Stimulated activated CD8-positive, alpha-beta memory T cell treated with anti-CD3 and anti-CD28 coated beads, Interleukin-2, amount 100 ng/mL, for 1 hour (primary cell): ENCODE data around the gene CRY1.
"Not testable (repeated sequence)": the region's sequence is repeated elsewhere in the genome, so short reads cannot be mapped to it uniquely, and the experiment has no call there.

Experiments
- DNase-seq, 2 donors: peaks; one replicate each; pipeline ENCODE4 v3.0.0-alpha.2; 2020; ENCODE audit warnings: low read depth in 2 of 2

CRY1 gene

DNA sequence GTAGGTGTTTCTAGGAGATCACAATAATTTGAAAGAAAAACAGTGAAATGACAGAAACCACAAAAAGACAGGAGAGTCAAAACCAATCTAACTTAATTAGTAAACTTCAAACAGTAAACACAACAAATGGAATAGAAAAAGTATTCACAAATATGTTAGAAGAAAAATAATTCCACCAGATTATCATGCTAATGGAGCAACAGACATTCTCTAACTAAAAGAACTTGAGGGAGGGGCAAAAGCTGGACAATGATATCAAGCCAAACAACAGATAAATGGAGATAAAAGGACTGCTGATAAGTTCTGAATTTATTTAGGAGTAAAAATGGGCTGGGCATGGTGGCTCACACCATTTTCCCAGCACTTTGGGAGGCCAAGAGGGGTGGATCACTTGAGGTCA, 28.7 kb downstream of the CRY1 start:
- DNase-seq, result no peak

DNA sequence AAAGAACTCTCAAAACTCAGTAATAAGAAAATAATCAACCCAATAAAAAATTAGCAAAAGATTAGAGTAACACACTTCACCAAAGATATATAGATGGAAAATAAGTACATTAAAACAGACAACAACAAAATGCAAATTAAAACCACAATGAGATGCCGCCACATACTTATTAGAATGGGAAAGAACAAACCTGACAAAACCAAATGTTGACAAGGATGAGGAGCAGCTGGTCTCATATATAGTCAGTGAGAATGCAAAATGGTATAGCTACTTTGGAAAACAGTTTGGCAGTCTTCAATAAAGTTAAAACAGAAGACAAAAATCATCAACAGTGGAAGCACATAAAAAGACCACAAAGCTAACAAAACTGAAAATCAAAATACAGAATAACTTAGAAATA, 29.1 kb downstream of the CRY1 start:
- no peak for DNase-seq

DNA sequence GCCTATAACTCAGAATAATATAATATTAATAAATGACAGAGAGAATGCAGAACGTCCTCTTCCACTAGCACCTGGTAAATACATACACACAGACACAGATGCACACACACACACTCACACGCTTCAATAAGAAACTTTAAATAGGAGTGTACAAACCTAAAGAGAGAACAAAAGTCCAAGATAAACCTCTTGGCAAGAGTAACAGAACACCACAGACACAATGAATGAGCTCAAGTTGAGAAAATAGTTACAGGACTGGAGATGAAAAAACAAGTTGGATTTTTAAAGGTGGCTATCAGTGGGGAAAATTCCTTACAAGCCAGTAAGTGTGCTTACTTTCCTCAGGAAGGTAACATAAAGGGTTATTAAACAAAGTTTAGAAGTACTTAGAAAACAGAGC, 35.2 kb downstream of the CRY1 start:
- no peak for DNase-seq

DNA sequence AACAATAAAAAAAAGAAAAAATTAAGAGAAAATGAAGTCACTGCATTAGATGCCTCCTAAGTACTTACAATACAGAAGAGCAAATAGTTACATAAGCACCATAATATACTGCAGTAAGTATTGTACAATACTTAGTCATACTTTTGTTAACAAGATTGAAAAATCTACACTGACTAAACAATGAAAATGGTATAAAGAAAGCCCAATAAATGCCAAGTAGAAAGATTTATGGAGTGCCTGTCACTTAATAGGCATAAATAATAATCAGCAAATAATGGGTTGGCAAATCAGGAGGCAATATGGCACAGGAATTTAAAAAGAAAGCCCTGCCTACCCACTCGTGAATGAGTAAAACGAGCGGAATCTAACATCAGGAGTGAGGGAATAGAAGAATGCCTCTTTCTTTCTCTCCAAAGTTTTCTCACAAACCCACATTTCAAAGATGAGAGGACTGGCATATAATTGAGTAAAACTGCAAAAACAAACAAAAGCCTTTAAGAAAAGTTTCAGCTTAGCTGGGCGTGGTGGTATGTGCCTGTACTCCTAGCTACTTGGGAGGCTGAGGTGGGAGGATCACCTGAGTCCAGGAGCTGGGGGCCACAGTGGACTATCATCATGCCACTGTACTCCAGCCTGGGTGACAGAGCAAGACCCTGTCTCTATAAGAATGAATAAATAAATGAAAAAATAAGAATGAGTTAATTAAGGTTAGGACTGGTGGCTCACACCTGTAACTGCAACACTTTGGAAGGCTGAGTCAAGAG, 36.1 kb downstream of the CRY1 start:
- DNase-seq, result no peak

DNA sequence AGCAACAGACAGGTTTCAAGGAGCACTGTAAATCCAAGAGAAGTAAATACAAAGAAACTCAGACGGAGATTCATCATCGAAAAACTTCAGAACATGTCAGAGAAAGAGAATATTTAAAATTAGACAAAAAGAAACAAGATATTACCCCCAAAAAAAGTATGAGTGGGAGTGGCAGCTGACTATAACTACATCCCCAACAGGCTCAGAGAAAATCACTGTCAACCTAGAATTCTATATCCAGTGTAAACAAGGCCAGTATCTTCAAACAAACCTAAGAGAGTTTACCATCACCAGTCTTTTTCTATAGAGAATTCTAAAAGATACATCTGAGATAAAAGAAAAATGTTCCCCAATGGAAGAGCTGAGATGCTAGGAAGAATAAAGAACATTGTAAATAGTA, 39.6 kb downstream of the CRY1 start:
- no peak for DNase-seq

DNA sequence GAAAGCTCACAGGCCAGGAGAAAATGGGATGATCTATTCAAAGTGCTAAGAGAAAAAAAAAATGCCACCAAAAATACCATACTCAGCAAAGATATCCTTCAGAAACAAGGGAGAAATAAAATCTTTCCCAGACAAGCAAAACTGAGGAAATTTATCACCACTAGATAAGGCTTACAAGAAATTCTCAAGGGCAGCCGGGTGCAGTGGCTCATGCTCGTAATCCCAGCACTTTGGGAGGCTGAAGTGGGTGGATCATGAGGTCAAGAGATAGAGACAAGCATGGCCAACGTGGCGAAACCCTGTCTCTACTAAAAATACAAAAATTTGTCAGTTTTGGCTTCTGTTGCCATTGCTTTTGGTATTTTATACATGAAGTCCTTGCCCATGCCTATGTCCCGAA, 48.2 kb downstream of the CRY1 start:
- DNase-seq, result no peak

DNA sequence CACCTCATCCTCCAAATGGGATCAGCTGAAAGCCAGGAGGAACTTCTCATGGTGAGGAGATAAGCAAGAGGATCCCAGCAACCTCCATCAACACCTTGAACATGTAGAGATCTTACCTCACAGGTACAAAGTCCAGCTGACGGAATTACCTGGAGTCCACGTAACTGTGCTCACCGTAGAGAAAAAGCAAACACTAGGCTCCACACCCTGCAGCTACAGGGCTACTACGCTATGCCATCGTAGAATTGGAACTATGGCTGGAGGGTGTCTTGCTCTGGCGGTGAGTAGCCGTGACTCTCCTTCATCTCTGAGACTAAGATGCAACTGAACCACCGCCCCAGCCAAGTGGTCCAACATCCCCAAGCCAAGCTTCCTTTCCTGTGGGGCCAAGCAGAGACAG, 50.5 kb downstream of the CRY1 start:
- no peak for DNase-seq

DNA sequence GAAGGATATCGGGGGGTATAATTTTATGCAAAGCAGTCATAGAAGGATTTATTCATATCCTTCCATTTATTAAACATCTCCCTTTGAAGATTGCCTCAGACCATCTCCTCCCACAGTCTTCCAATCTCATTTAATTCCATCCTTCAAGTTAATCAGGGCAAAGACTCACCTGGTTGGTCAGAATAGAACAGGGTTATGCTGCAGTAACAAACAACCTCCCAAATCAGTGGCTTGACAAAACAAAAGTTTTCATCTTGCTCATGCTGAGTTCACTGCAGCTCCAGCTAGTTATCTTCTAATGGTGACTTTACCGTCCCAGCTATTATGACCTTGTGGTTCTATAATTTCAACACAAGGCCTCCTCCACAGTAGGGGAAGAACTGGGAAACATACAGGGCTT, 57.6 kb downstream of the CRY1 start:
- DNase-seq, result no peak

DNA sequence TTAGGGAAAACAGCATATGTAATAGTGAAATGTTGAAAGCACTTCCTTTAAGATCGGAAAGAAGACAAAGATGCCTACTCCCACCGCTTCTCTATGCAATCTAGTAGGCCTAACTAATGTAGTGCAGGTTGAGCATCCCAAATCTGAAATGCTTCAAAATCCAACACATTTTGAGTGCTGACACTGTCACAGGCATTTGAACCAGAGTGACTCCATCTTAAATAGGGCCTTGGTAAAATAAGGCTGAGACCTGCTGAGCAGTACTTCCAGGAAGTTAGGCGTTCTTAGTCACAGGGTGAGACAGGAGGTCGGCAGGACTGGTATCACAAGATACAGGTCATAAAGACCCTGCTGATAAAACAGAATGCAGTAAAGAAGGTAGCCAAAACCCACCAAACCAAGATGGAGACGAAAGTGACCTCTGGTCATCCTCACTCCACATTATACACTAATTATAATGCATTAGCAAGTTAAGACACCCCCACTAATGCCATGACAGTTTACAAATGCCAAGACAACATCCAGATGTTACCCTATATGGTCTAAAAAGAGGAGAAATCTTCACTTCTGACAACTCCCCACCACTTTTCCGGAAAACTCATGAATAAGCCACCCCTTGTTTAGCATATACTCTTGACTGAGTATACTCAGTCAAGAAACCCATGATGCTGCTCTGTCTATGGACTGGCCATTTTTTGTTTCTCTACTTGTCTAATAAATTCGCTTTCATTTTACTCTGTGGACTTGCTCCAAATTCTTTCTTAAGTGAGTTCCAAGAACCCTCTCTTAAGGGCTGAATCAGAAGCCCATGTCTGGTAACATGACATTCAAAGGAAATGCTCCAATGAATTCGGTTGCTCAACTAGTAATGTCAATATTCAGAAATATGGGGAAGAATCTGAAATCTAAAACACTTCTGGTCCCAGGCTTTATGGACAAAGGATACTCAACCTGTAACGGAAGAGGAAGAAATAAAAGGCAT, 59.3 kb downstream of the CRY1 start:
- DNase-seq, result no peak

DNA sequence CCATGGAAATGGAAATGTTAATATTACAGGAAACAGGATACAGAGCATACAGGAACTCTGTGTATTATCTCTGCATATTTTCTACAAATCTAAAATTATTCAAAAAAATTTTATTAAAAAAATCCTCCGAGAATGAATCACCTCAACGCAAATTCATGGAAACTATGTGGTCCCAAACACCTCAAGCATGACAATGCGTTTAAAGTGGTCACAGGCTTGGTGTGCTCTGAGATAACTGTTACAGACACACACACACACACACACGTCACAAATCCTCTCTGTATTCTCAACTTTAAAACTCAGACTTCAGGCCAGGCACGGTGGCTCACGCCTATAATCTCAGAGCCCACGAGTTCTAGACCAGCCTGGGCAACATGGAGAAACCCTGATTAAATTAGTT, 61.1 kb downstream of the CRY1 start:
- DNase-seq, result no peak

DNA sequence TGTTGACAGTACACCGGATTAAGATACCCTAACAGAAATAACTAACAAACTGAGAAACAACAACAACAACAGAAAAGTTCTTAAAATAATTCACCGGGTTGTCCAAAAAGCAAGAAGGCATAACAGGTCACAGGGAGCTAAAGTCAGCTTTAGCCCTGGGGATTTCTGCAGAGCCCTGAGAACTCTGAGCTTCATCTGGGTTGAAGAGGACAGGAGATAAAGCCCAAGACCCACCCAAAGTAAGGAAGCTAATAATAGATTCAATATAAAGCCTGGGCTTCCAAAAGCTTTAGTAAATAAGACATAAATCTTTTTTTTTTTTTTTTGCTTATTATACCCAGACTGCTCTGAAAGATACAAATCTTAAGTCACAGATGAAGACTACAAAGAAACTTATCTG, 62.3 kb downstream of the CRY1 start:
- DNase-seq, result no peak

DNA sequence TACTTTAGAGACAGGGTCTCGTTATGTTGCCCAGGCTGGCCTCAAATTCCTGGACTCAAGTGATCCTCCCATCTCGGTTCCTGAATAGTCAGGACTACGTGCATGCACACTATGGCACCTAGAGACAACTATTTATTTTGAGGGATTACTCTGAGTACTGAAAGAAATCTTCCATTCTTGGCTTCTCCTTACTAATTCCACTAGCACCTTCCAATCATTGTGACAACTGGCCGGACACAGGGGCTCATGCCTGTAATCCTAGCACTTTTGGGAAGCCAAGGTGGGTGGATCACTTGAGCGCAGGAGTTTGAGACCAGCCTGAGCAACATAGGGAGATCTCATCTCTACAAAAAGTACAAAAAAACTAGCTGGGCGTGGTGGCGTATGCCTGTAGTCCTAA, 64.3 kb downstream of the CRY1 start:
- DNase-seq, result no peak

DNA sequence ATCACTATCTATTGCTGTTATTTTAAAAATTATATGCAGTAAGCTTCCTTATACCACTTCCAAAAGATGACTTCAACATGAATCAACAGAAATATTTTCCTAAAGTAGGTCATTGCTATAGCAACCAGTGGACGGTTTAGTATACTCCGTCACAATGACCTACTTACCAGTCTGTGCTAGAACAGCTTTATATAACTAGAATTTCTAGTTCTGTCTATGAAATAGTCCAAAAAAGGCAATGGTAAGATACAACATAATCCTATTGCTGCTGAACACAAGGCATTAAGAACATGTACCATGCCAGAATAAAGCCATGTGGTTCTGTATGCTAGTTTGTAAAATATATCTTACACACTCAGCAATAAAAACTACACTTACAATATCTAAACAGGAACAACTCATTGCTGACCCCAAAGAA, 65.7 kb downstream of the CRY1 start:
- no peak for DNase-seq

DNA sequence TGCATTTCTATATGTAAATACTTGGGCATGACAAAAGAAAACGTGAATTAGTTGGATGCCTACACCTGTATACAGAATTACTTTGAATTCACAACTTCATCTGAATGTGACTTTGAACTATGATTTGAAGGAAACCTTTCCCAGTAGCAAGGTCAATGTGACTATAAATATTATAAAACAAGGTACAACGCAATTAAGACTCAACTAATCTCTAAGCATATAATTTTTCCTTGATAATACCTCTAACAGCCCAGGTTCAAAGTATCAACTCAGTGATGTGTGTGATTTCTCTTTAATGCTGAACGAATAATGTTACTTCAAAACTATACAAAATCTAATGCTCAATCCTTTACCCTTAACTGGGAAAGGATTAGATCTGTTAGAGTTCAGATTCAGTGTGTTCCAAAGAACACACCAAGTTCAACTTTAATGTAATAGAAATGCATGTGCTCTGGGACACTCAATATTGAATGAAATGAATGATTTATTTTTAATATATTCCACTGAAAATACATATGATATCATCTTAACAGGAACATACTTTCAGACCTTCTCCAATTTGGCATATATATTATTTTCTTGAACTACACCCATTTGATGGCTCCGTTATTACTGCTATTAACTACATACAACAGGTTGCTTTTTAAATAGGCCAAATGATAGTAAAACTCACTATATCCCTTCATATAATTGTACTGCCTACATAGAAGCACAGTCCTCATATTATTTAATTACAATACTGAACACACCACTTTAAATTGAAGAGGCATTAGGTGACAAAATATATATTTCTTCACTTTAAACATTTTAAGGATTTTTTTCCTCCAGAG, 66.3 kb downstream of the CRY1 start:
- DNase-seq, result no peak

DNA sequence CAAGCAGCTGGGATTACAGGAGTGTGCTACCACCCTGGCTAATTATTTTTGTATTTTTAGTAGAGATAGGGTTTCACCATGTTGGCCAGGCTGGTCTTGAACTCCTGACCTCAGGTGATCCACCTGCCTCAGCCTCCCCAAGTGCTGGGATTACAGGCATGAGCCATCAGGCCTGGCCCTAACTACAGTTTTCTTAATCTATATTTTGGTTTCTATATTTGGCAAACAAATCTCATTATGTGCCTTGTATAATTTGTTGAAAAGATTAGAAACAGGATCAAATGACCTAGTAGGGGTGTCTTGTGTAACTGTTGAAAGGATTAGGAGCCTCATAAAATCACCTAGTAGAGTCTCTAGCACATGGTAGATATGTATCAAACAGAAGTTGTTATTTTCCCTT, 67.0 kb downstream of the CRY1 start:
- not testable (repeated sequence) for DNase-seq

DNA sequence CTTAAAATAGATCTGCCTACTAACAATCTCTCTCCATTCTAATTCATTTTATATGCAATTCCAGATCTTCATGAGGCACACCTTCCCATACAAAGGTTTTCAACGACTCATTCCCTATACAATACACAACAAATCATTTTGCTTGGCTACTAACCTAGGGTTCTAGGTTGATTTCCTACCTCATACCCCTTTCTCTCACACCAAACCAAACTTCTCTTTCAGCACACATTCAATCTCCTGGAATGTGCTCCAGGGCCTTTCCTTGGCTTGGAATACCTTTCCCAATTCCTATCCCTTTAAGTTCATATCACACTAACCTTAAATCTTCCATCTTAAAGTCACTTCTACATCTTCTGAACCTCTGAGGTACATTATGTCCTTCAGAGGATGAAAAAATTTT, 67.7 kb downstream of the CRY1 start:
- no peak for DNase-seq

DNA sequence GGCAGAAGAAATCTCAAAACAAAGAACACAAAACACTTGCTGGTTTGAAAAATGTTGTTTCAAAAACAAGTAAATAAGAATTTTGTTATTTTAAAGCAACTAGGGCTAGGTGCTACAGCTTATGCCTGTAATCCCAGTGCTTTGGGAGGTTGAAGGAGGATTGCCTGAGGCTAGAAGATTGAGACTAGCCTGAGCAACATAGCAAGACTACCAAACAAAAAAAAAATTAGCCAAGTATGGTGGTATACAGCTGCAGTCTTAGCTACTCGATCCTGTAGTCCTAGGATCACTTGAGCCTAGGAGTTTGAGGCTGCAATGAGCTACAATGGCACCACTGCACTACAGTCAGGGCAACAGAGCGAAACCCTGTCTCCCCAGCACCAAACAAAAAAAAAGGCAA, 73.8 kb downstream of the CRY1 start:
- no peak for DNase-seq

DNA sequence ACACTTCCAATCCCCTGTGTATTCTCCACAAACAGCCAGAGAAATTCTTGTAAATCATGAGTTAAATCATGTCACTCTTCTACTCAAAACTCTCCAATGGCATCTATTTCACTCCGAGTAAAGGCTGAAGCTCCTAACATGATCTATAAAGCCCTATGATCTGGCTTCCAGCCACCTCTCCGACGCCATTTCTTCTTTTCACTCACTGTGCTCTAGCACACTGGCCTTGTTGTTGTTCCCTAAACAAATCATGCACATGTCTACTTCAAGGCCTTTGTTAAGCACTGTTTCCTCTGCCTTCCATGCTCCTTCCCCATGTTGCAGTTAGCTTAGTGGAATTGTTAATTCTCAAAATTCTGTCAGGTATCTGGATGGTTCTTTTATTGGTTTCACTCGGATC, 76.3 kb downstream of the CRY1 start:
- no peak for DNase-seq

DNA sequence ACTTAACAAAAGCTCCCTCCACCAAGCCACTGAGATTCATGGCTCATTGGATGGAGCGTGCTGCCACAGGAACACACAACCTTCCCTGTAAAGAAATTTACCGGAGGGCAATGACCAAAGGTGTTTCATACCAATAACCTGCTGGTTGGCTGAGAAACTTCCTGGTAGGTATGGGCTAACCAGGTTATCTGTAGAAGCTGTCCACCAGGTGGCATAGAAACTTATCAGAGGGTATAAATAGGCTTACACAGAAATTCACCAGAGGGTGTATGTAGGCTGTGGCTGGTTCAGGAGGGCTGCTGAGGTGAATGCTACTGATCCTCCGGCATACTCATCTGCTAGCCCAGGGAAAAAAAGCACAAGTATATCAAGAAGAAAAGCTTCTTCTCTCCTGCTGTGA, 79.3 kb downstream of the CRY1 start:
- DNase-seq, result no peak

DNA sequence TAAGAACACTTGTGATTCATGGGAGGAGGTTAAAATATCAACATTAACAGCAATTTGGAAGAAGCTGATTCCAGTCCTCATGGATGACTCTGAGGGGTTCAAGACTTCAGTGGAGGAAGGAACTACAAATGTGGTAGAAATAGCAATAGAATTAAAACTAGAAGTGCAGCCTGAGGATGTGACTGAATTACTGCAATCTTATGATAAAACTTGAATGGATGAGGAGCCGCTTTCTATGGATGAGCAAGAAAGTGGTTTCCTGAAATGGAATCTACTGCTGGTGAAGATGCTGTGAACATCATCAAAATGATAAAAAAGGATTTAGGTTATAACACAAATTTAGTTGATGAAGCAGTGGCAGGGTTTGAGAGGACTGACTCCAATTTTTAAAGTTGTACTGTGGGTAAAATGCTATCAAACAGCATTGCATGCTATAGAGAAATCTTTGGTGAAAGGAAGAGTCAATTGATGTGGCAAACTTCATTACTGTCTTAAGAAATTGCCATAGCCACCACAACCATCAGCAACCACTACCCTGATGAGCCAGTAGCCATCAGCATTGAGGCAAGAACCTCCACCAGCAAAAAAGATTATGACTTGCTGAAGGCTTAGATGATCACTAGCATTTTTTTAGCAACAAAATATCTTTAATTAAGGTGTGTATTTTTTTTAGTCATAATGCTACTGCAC, 80.5 kb downstream of the CRY1 start:
- no peak for DNase-seq

DNA sequence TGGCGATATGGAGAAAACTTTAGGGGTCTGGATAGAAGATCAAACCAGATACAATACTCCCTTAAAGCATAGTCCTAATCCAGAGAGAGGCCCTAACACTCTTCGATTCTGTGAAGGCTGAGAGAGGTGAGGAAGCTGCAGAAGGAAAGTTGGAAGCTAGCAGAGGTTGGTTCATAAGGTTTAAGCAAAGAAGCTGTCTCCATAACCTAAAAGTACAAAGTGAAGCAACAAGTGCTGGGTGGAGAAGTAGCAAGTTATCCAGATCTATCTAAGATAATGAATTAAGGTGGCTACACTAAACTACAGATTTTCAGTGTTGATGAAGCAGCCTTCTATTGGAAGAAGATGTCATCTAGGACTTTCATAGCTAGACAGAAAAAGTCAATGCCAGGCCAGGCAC, 81.8 kb downstream of the CRY1 start:
- no peak for DNase-seq

DNA sequence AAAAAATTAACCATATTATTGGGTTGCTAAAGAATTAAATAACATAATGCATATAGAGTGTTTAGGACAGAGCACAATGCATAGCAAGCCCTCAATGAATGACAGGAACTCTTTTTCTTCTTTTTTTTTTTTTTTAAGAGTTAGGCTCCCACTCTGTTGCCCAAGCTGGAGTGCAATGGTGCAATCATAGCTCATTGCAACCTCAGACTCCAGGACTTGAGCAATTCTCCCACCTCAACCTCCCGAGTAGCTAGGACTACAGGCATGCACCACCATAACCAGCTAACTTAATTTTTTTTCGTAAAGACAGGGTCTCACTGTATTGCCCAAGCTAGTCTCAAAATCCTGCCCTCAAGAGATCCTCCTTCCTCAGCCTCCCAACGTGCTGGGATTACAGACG, 85.9 kb downstream of the CRY1 start:
- no peak for DNase-seq
